Activated T-helper 1 cell treated with Interleukin-2 at 50 U/mL for 16 hours (primary cell): ENCODE data around the gene LBHD2.

ENCODE experiments used
- DNase-seq: peaks from one replicate; pipeline ENCODE4 v3.0.0-alpha.2; 2020; ENCODE audit warnings: low read depth

Gene LBHD2

DNA sequence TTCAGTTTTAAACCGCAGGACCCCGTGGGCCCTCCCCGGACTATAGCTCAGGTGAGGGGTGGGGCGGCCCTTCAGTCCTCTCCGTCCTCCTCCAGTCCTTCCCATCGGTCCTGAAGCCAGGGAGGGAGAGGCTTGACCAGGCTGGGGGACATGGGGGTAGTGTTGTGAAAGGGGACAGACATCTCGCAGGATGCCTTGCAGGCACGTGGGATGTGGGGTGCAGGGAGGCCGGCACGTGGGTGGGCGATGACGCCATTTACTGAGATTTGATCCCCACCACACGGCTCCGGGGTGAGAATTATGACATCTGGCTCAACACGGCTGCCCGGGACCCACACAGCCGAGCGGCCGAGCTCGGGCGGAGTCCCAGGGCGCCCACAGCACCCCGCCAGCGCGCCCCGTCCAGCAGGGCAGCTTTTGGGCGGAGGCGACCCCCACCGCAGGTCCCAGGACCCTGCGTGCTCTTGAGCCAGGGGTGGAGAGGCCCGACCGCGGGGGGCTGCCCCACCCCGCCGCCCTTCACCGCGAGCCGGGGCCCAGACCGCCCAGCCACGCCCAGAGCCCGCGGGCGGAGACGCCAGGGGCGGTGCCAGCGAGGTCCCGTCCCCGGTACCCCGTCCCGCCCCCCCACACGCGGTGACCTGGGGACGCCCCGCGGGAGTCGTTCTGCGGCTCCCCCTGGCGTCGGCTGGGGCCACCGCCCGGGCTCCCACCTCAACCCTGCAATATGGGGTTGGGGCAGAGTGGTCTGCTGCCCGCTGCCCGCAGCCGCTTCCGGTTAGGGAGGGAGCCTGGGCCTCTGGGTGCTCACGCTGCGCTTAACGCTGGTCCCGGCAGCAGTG, 7.3 kb downstream of the LBHD2 start:
- DNase-seq, result peak; percentile 64

GRCh38 chr14:103091883-103092222, 7.8 kb downstream of the LBHD2 start:
- no peak for DNase-seq

DNA sequence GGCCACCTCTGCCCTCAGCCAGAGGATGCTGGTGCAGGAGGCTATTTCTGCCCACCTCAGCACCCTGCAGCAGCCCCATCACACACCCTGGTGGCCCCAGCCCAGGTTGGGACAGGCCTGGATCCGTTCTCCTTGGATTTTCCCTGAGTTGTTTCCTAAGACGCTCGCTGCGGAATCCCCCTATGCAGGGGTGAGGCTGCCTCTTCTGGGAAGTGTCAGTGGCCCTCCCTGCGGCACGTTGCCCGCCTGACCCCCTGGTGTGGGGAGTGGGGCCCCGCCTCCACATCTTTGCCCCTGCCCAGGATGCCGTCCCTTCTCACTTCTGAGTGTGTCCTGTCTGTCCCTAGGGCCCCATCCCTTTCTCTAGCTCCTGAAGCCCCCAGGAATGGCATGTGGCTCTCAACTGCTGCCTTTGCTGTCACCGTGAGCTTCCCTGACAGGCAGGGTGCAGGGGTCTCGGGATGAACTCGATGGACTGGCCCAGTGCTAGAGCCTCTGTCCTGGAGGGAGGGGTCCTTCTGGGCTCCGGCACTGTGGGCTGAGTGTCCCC, 9.9 kb downstream of the LBHD2 start:
- DNase-seq, result no peak

GRCh38 chr14:103094406-103095209, 10.6 kb downstream of the LBHD2 start, which contains the start of gene EXOC3L4:
TSS of gene EXOC3L4 (plus strand) at chr14:103094725. CDS start at chr14:103100220, 5,495 bp downstream.
- no peak for DNase-seq

DNA sequence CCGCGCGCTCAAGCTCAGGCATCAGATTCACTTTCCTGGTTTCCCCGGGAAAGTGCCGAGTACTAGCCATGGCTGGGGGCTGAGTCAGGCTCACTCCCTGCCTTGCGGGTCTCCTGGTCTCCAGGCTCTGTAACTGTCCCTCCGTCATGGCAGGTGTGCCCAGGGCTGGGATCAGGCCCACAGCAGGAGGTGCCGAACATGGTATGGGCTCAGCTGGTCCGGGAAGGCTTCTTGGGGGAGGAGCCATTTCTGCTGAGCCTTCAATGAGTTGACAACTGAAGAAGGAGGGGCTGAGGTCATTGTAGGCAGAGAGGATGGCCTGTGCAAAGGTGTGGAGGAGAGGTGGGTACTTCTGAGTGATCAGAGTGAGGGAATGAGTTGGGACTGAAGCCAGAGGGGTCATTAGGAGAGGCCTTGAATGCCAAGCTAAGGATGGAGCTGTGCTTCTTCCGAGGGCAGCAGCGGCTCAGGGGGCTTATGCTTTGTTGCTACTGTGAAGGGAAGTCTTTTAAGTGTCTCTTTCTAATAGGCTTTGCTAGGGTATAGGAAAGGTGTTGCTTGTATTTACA, 11.3 kb downstream of the LBHD2 start:
- DNase-seq, result no peak

DNA sequence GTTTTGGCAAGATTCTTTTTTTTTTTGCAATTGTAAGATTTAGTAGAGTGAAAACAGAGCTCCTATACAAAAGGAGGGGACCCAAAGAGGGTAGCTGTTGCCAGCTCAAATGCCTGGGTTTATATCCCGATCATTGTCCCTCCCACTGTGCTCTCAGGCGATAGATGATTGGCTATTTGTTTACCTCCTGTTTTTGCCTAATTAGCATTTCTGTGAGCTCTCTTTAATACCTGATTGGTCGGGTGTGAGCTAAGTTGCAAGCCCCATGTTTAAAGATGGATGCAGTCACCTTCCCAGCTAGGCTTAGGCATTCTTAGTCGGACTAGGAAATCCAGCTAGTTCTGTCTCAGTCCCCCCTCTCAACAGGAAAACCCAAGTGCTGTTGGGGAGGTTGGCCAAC, 12.4 kb downstream of the LBHD2 start:
- no peak for DNase-seq

DNA sequence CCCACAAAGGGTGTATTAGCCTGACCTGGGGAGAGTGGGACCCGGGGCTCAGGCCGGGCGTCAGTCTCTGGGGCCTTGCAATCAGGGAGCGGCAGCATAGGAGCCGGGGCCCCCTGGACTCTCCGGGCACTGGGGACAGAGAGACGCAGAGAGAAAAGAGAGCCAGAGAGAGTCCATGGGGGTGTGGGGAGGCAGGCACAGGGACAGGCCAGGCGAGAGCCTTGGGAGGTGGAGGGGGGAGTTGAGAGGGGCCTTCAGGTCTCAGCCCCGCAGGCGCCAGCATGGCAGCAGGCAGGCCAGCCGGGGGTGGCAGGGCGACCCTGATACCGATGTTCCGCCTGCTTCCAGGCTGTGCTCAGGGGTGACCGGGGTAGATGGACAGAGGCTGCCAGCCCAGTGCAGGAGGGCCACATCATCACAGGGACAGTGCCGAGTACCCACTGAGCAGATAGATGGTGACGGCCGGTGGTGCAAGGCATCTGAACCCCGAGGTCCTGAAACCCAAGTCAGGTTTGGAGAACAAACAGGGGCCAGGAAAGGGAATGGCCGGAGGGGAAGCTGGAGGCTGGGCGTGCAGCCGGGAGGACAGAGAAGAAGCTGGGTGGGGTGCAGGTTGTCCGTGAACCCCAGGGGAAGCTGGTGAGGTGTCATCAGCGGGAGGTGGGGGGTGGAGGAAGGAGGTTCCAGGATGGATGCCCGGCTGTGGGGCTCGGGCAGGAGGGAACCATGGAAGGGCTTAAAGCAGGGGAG, 13.4 kb downstream of the LBHD2 start:
- DNase-seq, result no peak

- DNase-seq, result no peak
Measured at GRCh38 chr14:103097994-103098957, 14.3 kb downstream of the LBHD2 start.

DNA sequence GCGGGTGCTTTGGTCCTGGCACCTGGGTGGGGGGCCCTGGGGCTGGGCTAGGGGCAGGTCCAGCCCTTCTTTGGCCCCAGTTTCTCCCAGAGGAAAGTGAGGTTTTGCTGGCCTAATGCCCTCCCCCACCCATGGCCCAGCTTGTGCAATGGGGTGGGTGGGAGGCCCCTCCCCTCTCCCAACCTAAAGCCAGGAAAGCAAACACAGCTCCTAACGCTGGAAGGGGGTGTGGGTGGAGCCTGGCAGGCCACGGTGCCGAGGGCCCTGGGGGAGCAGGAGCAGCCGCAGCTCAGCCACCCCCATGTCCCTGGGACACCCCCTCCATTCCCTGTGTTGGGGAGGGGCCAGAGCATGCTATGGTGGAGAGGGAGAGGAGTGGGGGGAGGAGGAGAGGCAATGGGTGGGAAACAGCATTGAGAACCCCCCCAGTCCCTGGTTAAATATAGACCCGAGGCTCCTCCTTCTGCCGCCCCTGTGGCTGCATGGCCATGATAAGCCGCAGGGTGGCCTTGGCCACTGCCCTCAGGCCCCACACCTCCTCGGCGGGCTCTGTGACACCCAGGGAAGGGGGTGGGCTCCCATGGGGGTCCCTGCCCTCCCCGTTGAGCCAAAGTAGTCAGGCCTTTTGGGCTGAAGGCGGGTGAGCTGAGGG, 15.2 kb downstream of the LBHD2 start:
- DNase-seq, result no peak

DNA sequence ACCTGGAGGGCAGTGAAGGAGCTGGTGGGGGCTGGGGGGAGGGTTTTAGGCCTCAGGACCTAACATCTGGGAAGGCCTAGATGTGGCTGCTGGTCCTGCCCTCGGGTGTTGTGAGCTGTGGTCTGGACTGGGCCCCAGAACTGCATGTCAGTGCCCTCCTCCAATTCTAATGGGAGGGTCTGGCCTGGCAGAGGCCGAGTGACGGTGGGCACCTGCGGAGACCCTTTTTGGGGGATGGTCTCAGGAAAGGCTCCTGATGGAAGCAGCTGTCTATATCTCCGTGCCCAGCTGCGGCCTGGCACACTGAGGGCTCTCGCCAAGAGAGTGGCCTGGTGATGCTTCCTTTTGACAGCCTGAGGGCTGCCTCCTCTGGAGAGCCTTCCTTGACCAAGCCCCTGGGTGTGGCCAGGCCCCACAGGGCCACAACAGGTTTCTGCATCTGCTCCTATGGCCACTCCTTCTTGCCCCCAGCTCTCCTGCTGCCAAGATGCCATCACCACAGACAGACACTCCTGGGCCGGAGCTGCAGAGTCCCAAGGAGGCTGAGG, 15.8 kb downstream of the LBHD2 start:
- no peak for DNase-seq

DNA sequence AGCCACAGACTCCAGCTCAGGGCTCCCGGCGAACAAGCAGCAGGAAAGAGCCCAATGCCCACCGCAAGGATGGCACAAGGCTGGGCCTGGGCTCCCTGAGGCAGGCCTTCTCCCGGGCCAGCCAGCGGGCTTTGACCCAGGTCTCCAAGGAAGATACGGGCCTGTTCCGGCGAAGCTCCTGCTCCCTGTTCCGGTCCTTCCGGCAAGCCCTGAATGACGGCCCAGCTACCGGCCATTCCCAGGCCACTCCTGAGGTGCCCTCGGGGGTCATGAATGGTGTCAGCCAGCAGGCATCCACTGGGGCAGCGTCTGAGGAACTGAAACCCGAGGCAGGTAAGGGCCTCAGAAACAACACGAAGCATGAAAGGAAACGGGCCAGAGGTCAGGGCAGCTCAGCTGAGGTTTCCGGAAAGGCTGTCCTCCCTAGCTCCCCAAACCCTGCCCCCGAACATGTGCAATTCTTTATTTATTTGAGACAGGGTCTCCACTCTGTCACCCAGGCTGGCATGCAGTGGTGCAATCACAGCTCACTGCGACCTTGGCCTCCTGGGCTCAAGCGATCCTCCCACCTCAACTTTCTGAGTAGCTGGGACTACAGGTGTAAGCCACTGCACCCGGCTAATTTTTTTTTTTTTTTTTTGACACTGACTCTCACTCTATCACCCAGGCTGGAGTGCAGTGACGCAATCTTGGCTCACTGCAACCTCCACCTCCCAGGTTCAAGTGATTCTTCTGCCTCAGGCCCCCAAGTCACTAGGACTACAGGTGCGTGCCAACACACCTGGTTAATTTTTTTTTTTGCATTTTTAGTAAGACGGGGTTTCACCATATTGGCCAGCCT, 16.5 kb downstream of the LBHD2 start:
- DNase-seq, result no peak

DNA sequence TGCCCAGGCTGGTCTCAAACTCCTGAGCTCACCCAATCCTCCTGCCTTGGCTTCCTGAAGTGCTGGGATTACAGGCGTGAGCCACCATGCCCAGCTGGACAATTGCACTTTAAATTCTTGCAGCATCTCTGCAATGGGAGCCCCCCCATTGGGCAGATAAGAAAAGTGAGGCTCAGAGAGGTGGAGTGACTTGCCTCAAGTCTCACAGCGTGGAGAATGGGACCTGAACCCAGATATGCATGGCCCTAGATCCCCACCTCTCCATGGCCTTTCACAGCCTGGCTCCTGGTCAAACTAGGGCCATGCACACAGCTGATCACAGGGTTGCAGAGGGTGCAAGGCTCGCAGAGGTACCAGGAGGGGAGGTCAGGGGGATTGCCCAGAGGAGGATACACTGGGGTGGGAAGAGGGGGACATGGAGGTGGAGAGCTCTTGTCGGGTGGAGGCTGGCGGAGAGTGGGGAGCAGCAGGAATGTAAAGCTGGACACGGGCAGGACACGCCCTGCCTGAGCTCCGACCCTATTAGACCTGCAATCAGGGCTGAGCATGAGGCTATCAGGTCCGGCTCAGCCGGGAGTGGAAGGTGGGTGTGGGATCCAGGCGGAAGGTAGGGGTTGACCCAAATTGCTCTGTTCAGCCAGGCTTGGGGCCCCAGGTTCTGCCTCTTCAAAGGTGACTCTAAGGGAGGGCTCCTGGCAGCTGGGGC, 17.4 kb downstream of the LBHD2 start:
- no peak for DNase-seq

DNA sequence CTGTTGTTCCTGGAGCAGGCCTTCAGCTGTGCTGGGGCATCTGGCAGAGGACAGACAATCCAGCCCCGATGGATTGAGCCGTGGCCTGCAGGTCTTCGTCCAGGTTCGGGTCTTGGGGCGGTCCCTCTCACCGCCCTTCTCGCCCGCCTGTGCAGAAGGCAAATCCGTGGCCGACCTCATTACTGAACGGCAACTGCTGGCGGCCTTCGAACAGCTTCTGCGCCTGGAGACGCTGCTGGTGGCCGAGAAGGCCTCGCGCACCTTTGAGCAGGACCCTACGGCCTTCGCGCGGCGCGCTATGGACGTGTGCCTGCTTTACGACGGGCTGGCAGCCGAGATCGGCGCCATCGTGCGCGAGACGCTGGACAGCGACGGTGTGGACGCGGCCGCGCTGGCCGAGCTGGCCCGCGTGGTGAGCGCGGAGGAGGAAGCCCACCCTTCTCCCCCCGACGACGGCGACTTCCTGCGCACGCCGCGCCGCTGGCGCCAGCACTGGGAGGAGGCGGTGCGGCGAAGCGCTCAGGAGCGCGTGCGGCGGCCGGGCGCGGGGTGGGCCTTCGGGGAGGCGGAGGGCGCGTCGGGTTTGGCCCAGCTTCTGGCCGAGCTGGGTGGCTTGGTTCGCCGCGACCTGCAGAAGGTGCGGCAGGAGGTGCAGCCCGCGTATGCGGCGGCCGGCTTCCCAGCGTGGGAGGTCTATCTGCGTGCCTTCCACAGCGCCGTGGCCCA, 18.1 kb downstream of the LBHD2 start:
- no peak for DNase-seq

DNA sequence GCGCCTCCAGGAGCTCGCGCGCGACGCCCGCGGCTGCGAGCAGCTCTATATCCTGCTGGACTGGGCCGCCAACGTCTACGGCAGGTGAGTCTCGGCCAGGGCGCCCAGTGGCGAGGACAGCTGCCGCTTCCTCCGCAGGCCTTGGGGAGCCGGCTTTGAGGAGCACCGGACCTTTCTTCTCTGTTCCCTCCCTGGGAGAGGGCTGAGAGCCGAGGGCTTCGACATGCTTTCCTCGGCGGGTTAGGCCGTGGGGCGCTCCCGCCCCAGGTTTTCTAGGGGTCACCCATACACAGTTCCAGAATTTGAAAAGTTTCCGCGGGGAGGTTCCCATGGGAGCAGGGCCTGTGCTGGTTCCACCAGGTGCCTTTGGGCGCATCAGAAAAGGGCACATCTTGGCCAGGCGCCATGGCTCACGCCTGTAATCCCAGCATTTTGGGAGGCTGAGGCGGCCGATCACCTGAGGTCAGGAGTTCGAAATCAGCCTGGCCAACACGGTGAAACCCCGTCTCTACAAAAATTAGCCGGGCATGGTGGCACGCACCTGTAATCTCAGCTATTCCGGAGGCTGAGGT, 18.8 kb downstream of the LBHD2 start:
- no peak for DNase-seq

DNA sequence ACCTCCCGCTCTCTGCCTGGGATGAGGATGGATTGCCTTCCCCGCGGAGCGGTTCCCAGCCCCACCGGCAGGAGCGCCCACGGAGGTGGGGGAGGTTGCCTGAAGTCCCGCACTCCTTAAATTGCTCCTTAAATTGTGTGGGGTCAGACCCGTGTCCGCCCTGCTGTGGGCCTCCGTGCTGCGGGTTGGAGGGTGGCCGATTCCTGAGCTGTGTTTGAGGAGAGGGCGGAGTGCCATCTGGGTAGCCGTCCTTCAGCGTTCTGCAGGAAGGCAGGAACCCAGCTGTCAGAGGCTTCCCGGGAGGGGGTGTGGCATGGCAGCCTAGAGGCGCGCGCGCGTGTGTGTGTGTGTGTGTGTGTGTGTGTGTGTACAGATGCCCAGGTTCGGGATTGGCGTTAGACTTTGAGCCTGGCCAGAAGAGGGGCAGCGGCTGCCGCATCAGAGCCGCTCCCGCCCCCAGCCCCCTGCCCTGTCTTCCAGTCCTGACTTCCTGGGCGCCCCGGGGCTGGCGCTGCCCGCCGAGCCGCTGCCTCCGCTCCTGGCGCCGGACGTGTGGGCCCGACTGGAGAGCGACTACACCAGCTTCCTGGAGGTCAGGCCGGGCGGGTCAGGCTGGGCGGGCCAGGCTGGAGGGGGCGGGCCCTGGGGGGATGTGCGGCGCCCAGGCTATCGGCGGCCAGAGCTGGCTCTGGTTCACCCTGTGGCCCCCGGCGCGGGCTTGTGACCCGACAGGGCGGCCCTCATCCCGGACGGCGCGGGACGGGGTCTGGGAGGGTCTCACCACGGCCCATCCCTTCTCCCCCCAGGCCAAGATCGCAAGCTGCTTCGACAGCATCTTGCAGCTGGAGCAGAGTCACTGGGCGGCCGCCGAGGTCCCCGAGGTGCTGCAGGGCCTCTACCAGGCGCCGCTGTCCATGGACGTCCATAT, 19.7 kb downstream of the LBHD2 start:
- DNase-seq, result no peak

DNA sequence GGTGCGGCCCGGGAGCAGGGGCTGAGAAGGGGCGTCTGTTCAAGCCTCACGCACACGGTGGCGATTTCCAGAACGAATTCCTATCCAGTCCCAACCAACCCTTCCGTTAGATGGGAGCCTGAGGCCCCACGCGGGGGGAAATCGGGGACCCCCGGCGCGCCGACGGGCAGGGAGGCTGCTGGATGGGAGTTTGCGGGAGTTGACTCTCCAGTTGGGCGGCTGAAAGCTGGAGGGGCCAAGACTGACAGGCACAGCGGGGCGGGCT, 20.3 kb downstream of the LBHD2 start:
- DNase-seq, result no peak
